Peyer's patch (tissue), 4 donors: ENCODE measurements around the gene DOCK11.

Experiments
- POLR2A ChIP-seq, 2 donors: fragments of 450-650 bp; IDR thresholded peaks; one replicate each; pipeline ENCODE4 v1.5.1; 2017; ENCODE audit warnings: antibody characterized with exemption in 2 of 2, mild to moderate bottlenecking in 2 of 2, moderate library complexity in 2 of 2
- TF ChIP-seq, protein P1 (sequence below), 6 experiments: fragments of 450-650 bp in 4 of 6; fragments of 200-600 bp in 2 of 6; sonication (generic) in 1 of 6; IDR thresholded peaks; one replicate each; pipeline ENCODE4 v1.5.1; 2017 to 2019; ENCODE audit warnings: antibody characterized with exemption in 6 of 6, mild to moderate bottlenecking in 3 of 6, moderate library complexity in 1 of 6

DNA sequence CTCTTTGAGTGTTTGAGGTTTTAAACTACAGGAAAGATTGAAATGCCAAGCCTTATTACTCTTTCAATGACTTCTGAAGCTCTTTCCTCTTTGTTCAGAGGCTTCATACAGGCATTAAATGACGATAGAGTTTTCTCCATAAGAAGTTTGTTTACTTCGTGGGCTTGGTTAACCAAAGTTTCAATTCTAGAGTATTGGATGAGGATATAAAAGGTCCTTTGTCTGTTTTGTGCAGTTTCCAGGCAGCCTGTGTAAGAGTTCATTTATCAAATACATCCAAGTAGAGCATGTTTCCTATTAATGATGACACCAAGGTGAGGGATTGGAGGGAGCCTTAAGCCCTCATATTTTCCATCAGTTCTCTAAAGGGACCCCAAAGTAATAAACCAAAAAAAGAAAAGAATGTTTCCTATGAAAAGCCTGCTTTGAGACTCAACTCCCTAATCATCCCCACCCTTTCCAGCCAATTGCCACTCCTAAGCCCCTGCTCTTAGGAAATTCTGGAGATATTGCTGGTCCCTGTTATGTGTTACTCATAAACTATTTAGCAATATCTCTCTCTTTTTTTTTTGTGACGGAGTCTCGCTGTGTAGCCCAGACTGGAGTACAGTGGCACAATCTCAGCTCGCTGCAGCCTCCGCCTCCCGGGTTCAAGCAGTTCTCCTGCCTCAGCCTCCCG lies 125.6 kb downstream of the DOCK11 start:
- no peak for TF ChIP-seq POLR2A (IDR thresholded peaks at IDR 0.05)
- TF ChIP-seq, protein P1, sequence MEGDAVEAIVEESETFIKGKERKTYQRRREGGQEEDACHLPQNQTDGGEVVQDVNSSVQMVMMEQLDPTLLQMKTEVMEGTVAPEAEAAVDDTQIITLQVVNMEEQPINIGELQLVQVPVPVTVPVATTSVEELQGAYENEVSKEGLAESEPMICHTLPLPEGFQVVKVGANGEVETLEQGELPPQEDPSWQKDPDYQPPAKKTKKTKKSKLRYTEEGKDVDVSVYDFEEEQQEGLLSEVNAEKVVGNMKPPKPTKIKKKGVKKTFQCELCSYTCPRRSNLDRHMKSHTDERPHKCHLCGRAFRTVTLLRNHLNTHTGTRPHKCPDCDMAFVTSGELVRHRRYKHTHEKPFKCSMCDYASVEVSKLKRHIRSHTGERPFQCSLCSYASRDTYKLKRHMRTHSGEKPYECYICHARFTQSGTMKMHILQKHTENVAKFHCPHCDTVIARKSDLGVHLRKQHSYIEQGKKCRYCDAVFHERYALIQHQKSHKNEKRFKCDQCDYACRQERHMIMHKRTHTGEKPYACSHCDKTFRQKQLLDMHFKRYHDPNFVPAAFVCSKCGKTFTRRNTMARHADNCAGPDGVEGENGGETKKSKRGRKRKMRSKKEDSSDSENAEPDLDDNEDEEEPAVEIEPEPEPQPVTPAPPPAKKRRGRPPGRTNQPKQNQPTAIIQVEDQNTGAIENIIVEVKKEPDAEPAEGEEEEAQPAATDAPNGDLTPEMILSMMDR (IDR thresholded peaks at IDR 0.05) = no peak
